HepG2 (cell line): Measurements from ENCODE around the gene SLC22A14. TPM values are rescaled to one million over a fixed set of nuclear protein-coding genes. Genes with fewer than 3 reads are reported as not detected.

ENCODE experiments used
- ATAC-seq: fragments of 200-7000 bp; cut with Tn5 transposase; 3 replicates; pipeline ENCODE4 v1.9.1; 2020; ENCODE audit warnings: mild to moderate bottlenecking, moderate library complexity
- BruUV-seq: library from RNA; stranded (reverse); fragments of 400-500 nt; replicated peaks from 2 replicates; lab custom pipeline; 2021; lab: Mats Ljungman, UMichigan
- CTCF ChIA-PET: fragments of 300-600 bp; formaldehyde crosslinking; extraction: SDS; loops from one replicate; lab custom pipeline; 2021; ENCODE audit warnings: low total read pairs, inconsistent platforms, low intra/inter-chr PET ratio; lab: Yijun Ruan, JAX
- POLR2A ChIA-PET: fragments of 350-600 bp; sonication (Branson Sonifier 250); formaldehyde crosslinking; loops from one replicate; lab custom pipeline; 2020; ENCODE audit warnings: antibody characterized with exemption, inconsistent platforms; lab: Yijun Ruan, JAX
- DNase-seq: peaks from one replicate; pipeline ENCODE4 v3.0.0-alpha.2; 2015; ENCODE audit warnings: low spot score
- FAIRE-seq: peaks from 3 replicates; lab custom pipeline; 2011; peaks lifted over from hg19 to GRCh38; lab: Jason Lieb, UNC
- H2AFZ ChIP-seq: one replicate; pipeline ENCODE4 v1.6.1; 2011; ENCODE audit warnings: low read length, inconsistent platforms
- H3K27ac ChIP-seq: fragments of 300-600 bp; 3 replicates; pipeline ENCODE4 v1.8.0; 2011; ENCODE audit warnings: mixed run types, mild to moderate bottlenecking, mixed read lengths, low read length, inconsistent platforms; ENCODE audit not compliant: insufficient read depth; ENCODE audit errors: extremely low read length
- H3K27me3 ChIP-seq, 2 experiments: fragments of 200-600 bp in 1 of 2; 2 replicates in 1 of 2; 3 replicates in 1 of 2; pipeline versions ENCODE4 v1.6.0 to v1.8.0; 2011; ENCODE audit warnings: low read length in 2 of 2, mild to moderate bottlenecking in 2 of 2, moderate library complexity in 2 of 2, inconsistent platforms in 1 of 2; ENCODE audit not compliant: insufficient read depth in 2 of 2, control insufficient read depth in 1 of 2
- H3K36me3 ChIP-seq, 2 experiments: fragments of 200-600 bp in 1 of 2; replicated peaks in 1 of 2; 2 replicates in 1 of 2; 3 replicates in 1 of 2; pipeline versions ENCODE4 v1.5.1 to v1.8.0; 2011; ENCODE audit warnings: low read length in 2 of 2, inconsistent platforms in 1 of 2; ENCODE audit not compliant: insufficient read depth in 2 of 2, control insufficient read depth in 1 of 2
- H3K4me1 ChIP-seq: 2 replicates; pipeline ENCODE4 v1.5.1; 2012; ENCODE audit warnings: low read length, inconsistent platforms; ENCODE audit not compliant: insufficient read depth
- H3K4me2 ChIP-seq: 2 replicates; pipeline ENCODE4 v1.6.0; 2011; ENCODE audit warnings: low read depth, low read length, inconsistent platforms
- H3K4me3 ChIP-seq, 3 experiments: fragments of 200-600 bp in 1 of 3; sonication (generic), shearing (Covaris generic) in 1 of 3; replicated peaks in 1 of 3; 2 replicates each; pipeline ENCODE4 v1.5.1; 2011 to 2016; ENCODE audit warnings: low read length in 3 of 3, inconsistent platforms in 2 of 3, low read depth in 2 of 3, mild to moderate bottlenecking in 2 of 3, control low read depth in 1 of 3, mixed read lengths in 1 of 3; ENCODE audit not compliant: insufficient read depth in 1 of 3
- H3K79me2 ChIP-seq: one replicate; pipeline ENCODE4 v1.6.1; 2011; ENCODE audit warnings: low read length, inconsistent platforms; ENCODE audit not compliant: insufficient read depth
- H3K9ac ChIP-seq: 2 replicates; pipeline ENCODE4 v1.6.0; 2011; ENCODE audit warnings: mild to moderate bottlenecking, low read depth, low read length, inconsistent platforms; ENCODE audit not compliant: insufficient read depth
- H3K9me3 ChIP-seq: 2 replicates; pipeline ENCODE4 v1.5.1; 2012; ENCODE audit warnings: mild to moderate bottlenecking, low read length
- H4K20me1 ChIP-seq: 2 replicates; pipeline ENCODE4 v1.6.0; 2011; ENCODE audit warnings: inconsistent platforms, mild to moderate bottlenecking, low read length, moderate library complexity; ENCODE audit not compliant: insufficient read depth
- HOXA3 ChIP-seq: sonication (generic); formaldehyde crosslinking; IDR thresholded peaks from 2 replicates; pipeline ENCODE4 v1.5.0; 2020; ENCODE audit warnings: missing genetic modification reagents
- SOX6 ChIP-seq, 2 experiments: fragments of 450-650 bp in 1 of 2; sonication (generic) in 1 of 2; formaldehyde crosslinking in 1 of 2; IDR thresholded peaks; 2 replicates each; pipeline versions ENCODE4 v1.4.0 to v1.6.1; 2017 to 2020; ENCODE audit warnings: antibody characterized with exemption in 1 of 2, mild to moderate bottlenecking in 1 of 2, missing genetic modification reagents in 1 of 2
- SRSF9 ChIP-seq: fragments of 200-400 bp; formaldehyde crosslinking; IDR thresholded peaks from 2 replicates; pipeline ENCODE4 v1.6.1; 2018; ENCODE audit warnings: borderline replicate concordance, mild to moderate bottlenecking, low read depth, low read length; ENCODE audit not compliant: insufficient read depth, poor library complexity, severe bottlenecking
- ZBTB42 ChIP-seq: sonication (generic); formaldehyde crosslinking; IDR thresholded peaks from 2 replicates; pipeline ENCODE4 v1.5.0; 2020; ENCODE audit warnings: mild to moderate bottlenecking, missing genetic modification reagents
- WGBS: methylation state at CpG from one replicate; pipeline ENCODE4 v1.1.6; 2017; ENCODE audit warnings: low lambda C conversion rate; 5-methylcytosine and 5-hydroxymethylcytosine counted together
- in situ Hi-C: cut with HindIII; loops from 2 replicates; pipeline ENCODE4 v1.10.0; 2017; ENCODE audit warnings: low pct_unique_long_range_greater_than_20kb; ENCODE audit not compliant: extremely low pct_ligation_motif_present
- intact Hi-C: fragments of 100-400 bp; cut with micrococcal nuclease; formaldehyde crosslinking; loops from one replicate; pipeline ENCODE4 v1.10.0; 2022; ENCODE audit not compliant: unreplicated experiment
- polyA plus RNA-seq, 8 experiments: library from polyadenylated mRNA; depleted of rRNA in 3 of 8; stranded (reverse) in 7 of 8; unstranded in 1 of 8; fragments of >200 nt; fragmentation: Illumina TruSeq in 4 of 8; extraction: Trizol in 4 of 8; gene quantifications; 2 replicates each; pipeline versions ENCODE4 v1.2.1 to v1.2.3, GENCODE V29; 2011 to 2016; ENCODE audit warnings: low read depth in 4 of 8, missing spikeins in 1 of 8, mixed read lengths in 1 of 8; ENCODE audit not compliant: insufficient read depth in 1 of 8
- total RNA-seq, 5 experiments: library from RNA; depleted of rRNA; stranded (reverse); fragments of >200 nt; fragmentation: Illumina TruSeq; extraction: Trizol; gene quantifications; 2 replicates each; pipeline ENCODE4 v1.2.3, GENCODE V29; 2016; ENCODE audit warnings: low read depth in 1 of 5
- TF ChIP-seq, protein P1 (sequence below): sonication (generic); formaldehyde crosslinking; IDR thresholded peaks from 2 replicates; pipeline ENCODE4 v1.4.0; 2020; ENCODE audit warnings: low read depth, mild to moderate bottlenecking, missing genetic modification reagents
- TF ChIP-seq, protein P2 (sequence below), 2 experiments: sonication (generic) in 1 of 2; formaldehyde crosslinking in 1 of 2; IDR thresholded peaks; 2 replicates each; pipeline versions ENCODE4 v1.6.1 to v1.9.0; 2014 to 2022; ENCODE audit warnings: antibody characterized with exemption in 1 of 2, borderline replicate concordance in 1 of 2, inconsistent platforms in 1 of 2, low read depth in 1 of 2, missing genetic modification reagents in 1 of 2
- TF ChIP-seq, protein P3 (sequence below), 2 experiments: IDR thresholded peaks; 2 replicates each; pipeline ENCODE4 v1.6.1; 2011 to 2012; ENCODE audit warnings: low read length in 2 of 2, borderline replicate concordance in 1 of 2, low read depth in 1 of 2, mild to moderate bottlenecking in 1 of 2, moderate library complexity in 1 of 2
- TF ChIP-seq, protein P4 (sequence below): sonication (generic); formaldehyde crosslinking; IDR thresholded peaks from 2 replicates; pipeline ENCODE4 v1.4.0; 2020; ENCODE audit warnings: missing genetic modification reagents

SLC22A14 gene
- total and polyA plus RNA-seq, 2 of the 13 experiments (the other 11 are each of a cell fraction or from before 2014, with no cell fraction given) = 0.03 TPM; not detected in 1

DNA sequence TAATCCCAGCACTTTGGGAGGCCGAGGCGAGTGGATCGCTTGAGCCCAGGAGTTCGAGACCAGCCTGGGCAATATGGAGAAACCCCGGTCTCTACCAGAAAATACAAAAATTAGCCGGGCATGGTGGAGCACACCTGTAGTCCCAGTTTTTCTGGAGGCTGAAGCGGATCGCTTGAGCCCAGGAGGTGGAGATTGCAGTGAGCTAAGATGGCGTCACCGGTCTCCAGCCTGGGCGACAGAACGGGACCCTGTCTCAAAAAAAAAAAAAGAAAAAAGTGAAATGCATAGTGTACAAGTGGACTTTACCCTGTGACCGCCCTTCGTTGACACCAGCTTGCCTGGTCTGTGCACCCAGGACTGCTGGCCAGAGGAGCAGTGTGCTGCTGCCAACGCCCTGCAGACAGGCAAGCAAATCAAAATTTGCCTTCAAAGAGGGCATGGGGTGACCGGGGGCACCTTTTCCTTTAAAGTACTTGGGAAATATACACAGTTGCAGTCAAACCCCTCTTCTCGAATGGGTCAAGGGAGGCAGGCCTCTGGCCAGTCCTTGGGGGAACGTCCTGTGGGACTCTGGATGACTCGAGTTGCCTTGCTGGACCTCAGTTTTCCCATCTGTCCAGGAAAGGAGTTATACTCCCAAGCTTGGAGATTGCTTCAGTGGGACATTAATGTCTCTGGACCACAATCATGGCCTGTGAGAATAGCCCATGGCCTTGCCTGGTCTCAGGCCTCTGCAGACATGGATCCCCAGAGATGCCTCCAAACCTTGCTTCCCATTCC, 65.5 kb downstream of the SLC22A14 start:
- peaks cover 9 to 30% of the 10 kb centered on the region in 2 experiments for H3K36me3 ChIP-seq
- peaks cover 24% of the 10 kb centered on the region for H4K20me1 ChIP-seq
- no peak overlapping the region for H2AFZ ChIP-seq
- ATAC-seq (peak; percentile 79), FAIRE-seq (peak; percentile 56), DNase-seq (peak; percentile 80)
- H3K4me3 ChIP-seq = peak overlapping the region; percentile 89 to 100 (median 94)
- CTCF ChIA-PET = interaction anchor here (1.5 kb wide), 1 partner anchor 133 kb away, joined by 8 read pairs; no protein-coding TSS in a partner anchor
- H3K27me3 ChIP-seq = no peaks in the 10 kb centered on the region
- peak overlapping the region; percentile 91 for H3K9ac ChIP-seq
- 5% methylated on average over 15 of the region's 19 CpGs for WGBS
- POLR2A ChIA-PET = interaction anchor here (0.9 to 2.2 kb wide), 14 partner anchors 18 to 294 kb away, joined by 3 to 10 read pairs (median 4); partner anchors contain the start of genes ACAA1, ACVR2B, EXOG and OXSR1
- BruUV-seq = TSS peak; percentile 53
- in situ Hi-C loops (loop anchor here (5.0 kb wide), 1 partner anchor 135 kb away; no protein-coding TSS in a partner anchor), intact Hi-C loops (loop anchor here (2.0 kb wide), 2 partner anchors 133 to 215 kb away; no protein-coding TSS in a partner anchor)
- H3K27ac ChIP-seq = peak overlapping the region; percentile 93
- peaks cover 50% of the 10 kb centered on the region for H3K4me1 ChIP-seq
- H3K9me3 ChIP-seq = no peaks in the 10 kb centered on the region
- H3K79me2 ChIP-seq = peaks cover 56% of the 10 kb centered on the region
- H3K4me2 ChIP-seq = peak overlapping the region; percentile 94
- TF ChIP-seq, protein P1, sequence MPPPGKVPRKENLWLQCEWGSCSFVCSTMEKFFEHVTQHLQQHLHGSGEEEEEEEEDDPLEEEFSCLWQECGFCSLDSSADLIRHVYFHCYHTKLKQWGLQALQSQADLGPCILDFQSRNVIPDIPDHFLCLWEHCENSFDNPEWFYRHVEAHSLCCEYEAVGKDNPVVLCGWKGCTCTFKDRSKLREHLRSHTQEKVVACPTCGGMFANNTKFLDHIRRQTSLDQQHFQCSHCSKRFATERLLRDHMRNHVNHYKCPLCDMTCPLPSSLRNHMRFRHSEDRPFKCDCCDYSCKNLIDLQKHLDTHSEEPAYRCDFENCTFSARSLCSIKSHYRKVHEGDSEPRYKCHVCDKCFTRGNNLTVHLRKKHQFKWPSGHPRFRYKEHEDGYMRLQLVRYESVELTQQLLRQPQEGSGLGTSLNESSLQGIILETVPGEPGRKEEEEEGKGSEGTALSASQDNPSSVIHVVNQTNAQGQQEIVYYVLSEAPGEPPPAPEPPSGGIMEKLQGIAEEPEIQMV (CRISPR knock-in tag) = no peak
- TF ChIP-seq SRSF9 (no peak), HOXA3 (CRISPR knock-in tag) (peak; percentile 72), SOX6 (IDR thresholded peaks at IDR 0.05) (no peak), SOX6 (CRISPR knock-in tag; IDR thresholded peaks at IDR 0.05) (peak; percentile 57), ZBTB42 (CRISPR knock-in tag) (no peak)
- TF ChIP-seq, protein P2, sequence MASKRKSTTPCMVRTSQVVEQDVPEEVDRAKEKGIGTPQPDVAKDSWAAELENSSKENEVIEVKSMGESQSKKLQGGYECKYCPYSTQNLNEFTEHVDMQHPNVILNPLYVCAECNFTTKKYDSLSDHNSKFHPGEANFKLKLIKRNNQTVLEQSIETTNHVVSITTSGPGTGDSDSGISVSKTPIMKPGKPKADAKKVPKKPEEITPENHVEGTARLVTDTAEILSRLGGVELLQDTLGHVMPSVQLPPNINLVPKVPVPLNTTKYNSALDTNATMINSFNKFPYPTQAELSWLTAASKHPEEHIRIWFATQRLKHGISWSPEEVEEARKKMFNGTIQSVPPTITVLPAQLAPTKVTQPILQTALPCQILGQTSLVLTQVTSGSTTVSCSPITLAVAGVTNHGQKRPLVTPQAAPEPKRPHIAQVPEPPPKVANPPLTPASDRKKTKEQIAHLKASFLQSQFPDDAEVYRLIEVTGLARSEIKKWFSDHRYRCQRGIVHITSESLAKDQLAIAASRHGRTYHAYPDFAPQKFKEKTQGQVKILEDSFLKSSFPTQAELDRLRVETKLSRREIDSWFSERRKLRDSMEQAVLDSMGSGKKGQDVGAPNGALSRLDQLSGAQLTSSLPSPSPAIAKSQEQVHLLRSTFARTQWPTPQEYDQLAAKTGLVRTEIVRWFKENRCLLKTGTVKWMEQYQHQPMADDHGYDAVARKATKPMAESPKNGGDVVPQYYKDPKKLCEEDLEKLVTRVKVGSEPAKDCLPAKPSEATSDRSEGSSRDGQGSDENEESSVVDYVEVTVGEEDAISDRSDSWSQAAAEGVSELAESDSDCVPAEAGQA (IDR thresholded peaks at IDR 0.05; ENCODE audit: low read depth) = no peak
- TF ChIP-seq, protein P2 (CRISPR knock-in tag; IDR thresholded peaks at IDR 0.05; ENCODE audit: borderline replicate concordance) = no peak
- TF ChIP-seq, protein P3, sequence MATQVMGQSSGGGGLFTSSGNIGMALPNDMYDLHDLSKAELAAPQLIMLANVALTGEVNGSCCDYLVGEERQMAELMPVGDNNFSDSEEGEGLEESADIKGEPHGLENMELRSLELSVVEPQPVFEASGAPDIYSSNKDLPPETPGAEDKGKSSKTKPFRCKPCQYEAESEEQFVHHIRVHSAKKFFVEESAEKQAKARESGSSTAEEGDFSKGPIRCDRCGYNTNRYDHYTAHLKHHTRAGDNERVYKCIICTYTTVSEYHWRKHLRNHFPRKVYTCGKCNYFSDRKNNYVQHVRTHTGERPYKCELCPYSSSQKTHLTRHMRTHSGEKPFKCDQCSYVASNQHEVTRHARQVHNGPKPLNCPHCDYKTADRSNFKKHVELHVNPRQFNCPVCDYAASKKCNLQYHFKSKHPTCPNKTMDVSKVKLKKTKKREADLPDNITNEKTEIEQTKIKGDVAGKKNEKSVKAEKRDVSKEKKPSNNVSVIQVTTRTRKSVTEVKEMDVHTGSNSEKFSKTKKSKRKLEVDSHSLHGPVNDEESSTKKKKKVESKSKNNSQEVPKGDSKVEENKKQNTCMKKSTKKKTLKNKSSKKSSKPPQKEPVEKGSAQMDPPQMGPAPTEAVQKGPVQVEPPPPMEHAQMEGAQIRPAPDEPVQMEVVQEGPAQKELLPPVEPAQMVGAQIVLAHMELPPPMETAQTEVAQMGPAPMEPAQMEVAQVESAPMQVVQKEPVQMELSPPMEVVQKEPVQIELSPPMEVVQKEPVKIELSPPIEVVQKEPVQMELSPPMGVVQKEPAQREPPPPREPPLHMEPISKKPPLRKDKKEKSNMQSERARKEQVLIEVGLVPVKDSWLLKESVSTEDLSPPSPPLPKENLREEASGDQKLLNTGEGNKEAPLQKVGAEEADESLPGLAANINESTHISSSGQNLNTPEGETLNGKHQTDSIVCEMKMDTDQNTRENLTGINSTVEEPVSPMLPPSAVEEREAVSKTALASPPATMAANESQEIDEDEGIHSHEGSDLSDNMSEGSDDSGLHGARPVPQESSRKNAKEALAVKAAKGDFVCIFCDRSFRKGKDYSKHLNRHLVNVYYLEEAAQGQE (IDR thresholded peaks at IDR 0.05; ENCODE audit: borderline replicate concordance in 1 of 2, low read depth in 1 of 2, low read length in 2 of 2) = no peak
- TF ChIP-seq, protein P4, sequence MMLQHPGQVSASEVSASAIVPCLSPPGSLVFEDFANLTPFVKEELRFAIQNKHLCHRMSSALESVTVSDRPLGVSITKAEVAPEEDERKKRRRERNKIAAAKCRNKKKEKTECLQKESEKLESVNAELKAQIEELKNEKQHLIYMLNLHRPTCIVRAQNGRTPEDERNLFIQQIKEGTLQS (CRISPR knock-in tag) = peak; percentile 18; the same call in 1 of the 2 replicates
